BE2C (cell line): Measurements from ENCODE around the gene CCS.
"Not testable (repeated sequence)": the region's sequence is repeated elsewhere in the genome, so short reads cannot be mapped to it uniquely, and the experiment has no call there.

ENCODE experiments used
- DNase-seq: peaks from one replicate; pipeline ENCODE4 v3.0.0-alpha.2; 2020
- H3K27me3 ChIP-seq: fragments of 250-450 bp; sonication (Bioruptor Pico); 2 replicates; pipeline ENCODE4 v1.5.1; 2020; ENCODE audit warnings: mild to moderate bottlenecking
- H3K36me3 ChIP-seq: fragments of 250-450 bp; sonication (Bioruptor Pico); 2 replicates; pipeline ENCODE4 v1.5.1; 2020; ENCODE audit warnings: mild to moderate bottlenecking
- H3K4me1 ChIP-seq: fragments of 250-450 bp; sonication (Bioruptor Pico); 2 replicates; pipeline ENCODE4 v1.5.1; 2020
- H3K4me3 ChIP-seq: 2 replicates; pipeline ENCODE4 v1.5.1; 2011; ENCODE audit warnings: low read depth, low read length
- H3K9me3 ChIP-seq: fragments of 250-450 bp; sonication (Bioruptor Pico); 2 replicates; pipeline ENCODE4 v1.5.1; 2020
- TF ChIP-seq, protein P1 (sequence below): IDR thresholded peaks from 2 replicates; pipeline ENCODE4 v1.5.1; 2012; ENCODE audit warnings: mild to moderate bottlenecking, low read depth, low read length

The CCS gene

GRCh38 chr11:66595245-66595904 is 2.4 kb downstream of the CCS start:
- no peaks in the 10 kb centered on the region for H3K27me3 ChIP-seq
- peaks cover 10% of the 10 kb centered on the region for H3K36me3 ChIP-seq
- TF ChIP-seq, protein P1, sequence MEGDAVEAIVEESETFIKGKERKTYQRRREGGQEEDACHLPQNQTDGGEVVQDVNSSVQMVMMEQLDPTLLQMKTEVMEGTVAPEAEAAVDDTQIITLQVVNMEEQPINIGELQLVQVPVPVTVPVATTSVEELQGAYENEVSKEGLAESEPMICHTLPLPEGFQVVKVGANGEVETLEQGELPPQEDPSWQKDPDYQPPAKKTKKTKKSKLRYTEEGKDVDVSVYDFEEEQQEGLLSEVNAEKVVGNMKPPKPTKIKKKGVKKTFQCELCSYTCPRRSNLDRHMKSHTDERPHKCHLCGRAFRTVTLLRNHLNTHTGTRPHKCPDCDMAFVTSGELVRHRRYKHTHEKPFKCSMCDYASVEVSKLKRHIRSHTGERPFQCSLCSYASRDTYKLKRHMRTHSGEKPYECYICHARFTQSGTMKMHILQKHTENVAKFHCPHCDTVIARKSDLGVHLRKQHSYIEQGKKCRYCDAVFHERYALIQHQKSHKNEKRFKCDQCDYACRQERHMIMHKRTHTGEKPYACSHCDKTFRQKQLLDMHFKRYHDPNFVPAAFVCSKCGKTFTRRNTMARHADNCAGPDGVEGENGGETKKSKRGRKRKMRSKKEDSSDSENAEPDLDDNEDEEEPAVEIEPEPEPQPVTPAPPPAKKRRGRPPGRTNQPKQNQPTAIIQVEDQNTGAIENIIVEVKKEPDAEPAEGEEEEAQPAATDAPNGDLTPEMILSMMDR: no peak
- no peaks in the 10 kb centered on the region for H3K9me3 ChIP-seq
- DNase-seq: peak; percentile 49
- no peak overlapping the region for H3K4me3 ChIP-seq
- 0 out of 2 replicates have a peak, but pooled peaks cover 3% of the 10 kb centered on the region for H3K4me1 ChIP-seq

- Histone ChIP-seq H3K4me3 (no peak overlapping the region), H3K4me1 (peaks cover 8% of the 10 kb centered on the region), H3K36me3 (peaks cover 10% of the 10 kb centered on the region), H3K9me3 (no peaks in the 10 kb centered on the region), H3K27me3 (no peaks in the 10 kb centered on the region)
- no peak for DNase-seq
- TF ChIP-seq, protein P1: no peak
Observed at GRCh38 chr11:66598993-66599392, 6.0 kb downstream of the CCS start.

- H3K4me3 ChIP-seq: no peak overlapping the region
- no peaks in the 10 kb centered on the region for H3K27me3 ChIP-seq
- no peaks in the 10 kb centered on the region for H3K9me3 ChIP-seq
- peaks cover 10% of the 10 kb centered on the region for H3K36me3 ChIP-seq
- TF ChIP-seq, protein P1: no peak
- no peak for DNase-seq
- H3K4me1 ChIP-seq: peaks cover 8% of the 10 kb centered on the region
Observed at GRCh38 chr11:66600219-66600618, 7.2 kb downstream of the CCS start.

DNA sequence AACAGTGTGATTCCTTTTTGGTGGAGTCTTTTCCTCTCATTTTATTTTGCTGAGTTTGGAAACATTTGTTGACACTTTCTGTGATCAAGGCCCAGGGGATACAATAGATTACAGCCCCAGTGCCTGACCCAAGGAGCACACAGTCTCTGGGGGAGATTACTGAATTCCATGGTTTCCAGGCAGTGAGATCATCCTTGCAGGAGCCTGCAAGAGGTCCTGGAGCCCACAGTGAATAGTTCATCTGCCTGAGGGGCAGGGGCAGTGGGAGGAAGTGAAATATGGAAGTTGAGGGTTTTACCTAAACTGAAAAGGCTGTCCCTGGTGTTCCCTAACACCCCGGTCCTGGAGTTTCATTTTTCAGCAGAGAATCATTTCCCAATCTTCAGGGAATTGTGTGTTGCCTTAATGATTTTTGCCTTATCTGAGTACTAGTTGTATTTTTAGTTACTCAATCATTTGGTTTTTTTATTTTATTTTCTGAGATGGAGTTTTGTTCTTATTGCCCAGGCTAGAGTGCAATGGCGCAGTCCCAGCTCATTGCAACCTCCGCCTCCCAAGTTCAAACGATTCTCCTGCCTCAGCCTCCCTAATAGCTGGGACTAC is 7.7 kb downstream of the CCS start:
- H3K36me3 ChIP-seq: peaks cover 10% of the 10 kb centered on the region
- TF ChIP-seq, protein P1: no peak

DNA sequence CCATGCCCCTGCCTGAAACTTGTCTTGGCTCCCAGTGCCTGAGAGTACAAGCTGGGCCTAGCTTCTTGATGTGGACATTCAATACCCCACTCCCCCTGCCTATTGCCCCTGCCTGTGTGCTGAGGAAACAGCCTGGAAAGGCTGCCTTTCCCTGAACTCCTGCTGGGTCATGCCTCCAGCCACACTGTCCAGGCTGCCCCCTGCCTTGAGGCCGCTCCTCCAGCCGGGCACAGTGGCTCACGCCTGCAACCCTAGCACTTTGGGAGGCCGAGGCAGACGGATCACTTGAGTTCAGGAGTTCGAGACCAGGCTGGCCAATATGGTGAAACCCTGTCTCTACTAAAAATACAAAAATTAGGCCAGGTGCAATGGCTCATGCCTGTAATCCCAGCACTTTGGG is 10.1 kb downstream of the CCS start:
- no peaks in the 10 kb centered on the region for H3K27me3 ChIP-seq
- peaks cover 8% of the 10 kb centered on the region for H3K4me1 ChIP-seq
- H3K4me3 ChIP-seq: no peak overlapping the region
- H3K9me3 ChIP-seq: no peaks in the 10 kb centered on the region
- TF ChIP-seq, protein P1: no peak
- H3K36me3 ChIP-seq: peaks cover 10% of the 10 kb centered on the region
- no peak for DNase-seq

More for the DNA sequence above, 7.7 kb downstream of the CCS start:
- peaks cover 8% of the 10 kb centered on the region for H3K4me1 ChIP-seq
- no peaks in the 10 kb centered on the region for H3K9me3 ChIP-seq
- DNase-seq: no peak
- no peak overlapping the region for H3K4me3 ChIP-seq
- no peaks in the 10 kb centered on the region for H3K27me3 ChIP-seq

DNA sequence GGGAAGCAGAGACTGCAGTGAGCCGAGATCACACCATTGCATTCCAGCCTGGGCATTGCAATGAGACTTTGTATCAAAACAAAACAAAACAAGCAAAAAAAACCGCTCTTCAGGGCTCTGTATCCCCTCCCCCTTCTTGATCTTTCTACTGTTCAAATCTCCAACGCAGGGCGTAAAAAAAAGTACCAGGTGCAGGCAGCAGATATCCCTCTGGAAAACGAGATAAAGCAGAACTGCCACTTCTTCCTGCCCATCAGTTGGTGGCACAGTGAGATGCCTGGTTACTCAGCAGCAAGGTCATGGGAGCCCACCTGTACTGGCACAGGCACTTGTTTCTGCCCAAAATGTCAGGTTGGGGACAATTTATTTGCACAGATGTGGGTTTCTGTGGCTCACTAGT is 11.2 kb downstream of the CCS start:
- no peak overlapping the region for H3K4me3 ChIP-seq
- H3K4me1 ChIP-seq: peaks cover 8% of the 10 kb centered on the region
- H3K36me3 ChIP-seq: peaks cover 10% of the 10 kb centered on the region
- no peaks in the 10 kb centered on the region for H3K9me3 ChIP-seq
- TF ChIP-seq, protein P1: no peak
- H3K27me3 ChIP-seq: no peaks in the 10 kb centered on the region
- DNase-seq: no peak

GRCh38 chr11:66606608-66607007 is 13.6 kb downstream of the CCS start:
- DNase-seq, H3K4me1 ChIP-seq: not testable (repeated sequence)

More at GRCh38 chr11:66606608-66607007, 13.6 kb downstream of the CCS start:
- H3K4me3 ChIP-seq, H3K27me3 ChIP-seq, H3K36me3 ChIP-seq, H3K9me3 ChIP-seq: not testable (repeated sequence)
